Endothelial cell of umbilical vein (primary cell): ENCODE measurements around the gene MAP3K14. TPM values are rescaled to one million over a fixed set of nuclear protein-coding genes. Genes with fewer than 3 reads are reported as not detected.

Source experiments
- BruUV-seq: library from RNA; stranded (reverse); fragments of 400-500 nt; replicated peaks from 2 replicates; lab custom pipeline; 2021; lab: Mats Ljungman, UMichigan
- CTCF ChIA-PET: fragments of 300-600, 350-600 bp; sonication (Branson Sonifier 250); formaldehyde crosslinking; loops from one replicate; lab custom pipeline; 2021; ENCODE audit warnings: antibody characterized with exemption, inconsistent platforms; lab: Charles Lee
- POLR2A ChIA-PET: fragments of 300-600, 350-600 bp; sonication (Branson Sonifier 250); formaldehyde crosslinking; loops from one replicate; lab custom pipeline; 2021; ENCODE audit warnings: antibody characterized with exemption, inconsistent platforms; lab: Charles Lee
- DNase-seq: peaks from one replicate; pipeline ENCODE4 v3.0.0-alpha.2; 2011; ENCODE audit warnings: low read depth, low spot score
- FAIRE-seq: peaks from 2 replicates; lab custom pipeline; 2011; peaks lifted over from hg19 to GRCh38; lab: Jason Lieb, UNC
- H2AFZ ChIP-seq: 2 replicates; pipeline ENCODE4 v1.6.0; 2012; ENCODE audit warnings: low read depth, low read length, control low read depth, inconsistent platforms
- H3K27ac ChIP-seq: 2 replicates; pipeline ENCODE4 v1.5.1; 2011; ENCODE audit warnings: low read depth, mild to moderate bottlenecking, control low read depth, low read length, moderate library complexity; ENCODE audit not compliant: insufficient read depth
- H3K27me3 ChIP-seq, 2 experiments: 2 replicates each; pipeline versions ENCODE4 v1.6.0 to v1.6.1; 2011; ENCODE audit warnings: low read length in 2 of 2, mixed read lengths in 1 of 2; ENCODE audit not compliant: control insufficient read depth in 2 of 2, insufficient read depth in 2 of 2
- H3K36me3 ChIP-seq, 2 experiments: 2 replicates in 1 of 2; 3 replicates in 1 of 2; pipeline ENCODE4 v1.5.1; 2011; ENCODE audit warnings: low read length in 2 of 2, mild to moderate bottlenecking in 1 of 2, moderate library complexity in 1 of 2; ENCODE audit not compliant: control insufficient read depth in 2 of 2, insufficient read depth in 2 of 2; ENCODE audit errors: extremely low read depth in 1 of 2
- H3K4me1 ChIP-seq: 3 replicates; pipeline ENCODE4 v1.5.1; 2011; ENCODE audit warnings: mild to moderate bottlenecking, low read length; ENCODE audit not compliant: control insufficient read depth, insufficient read depth; ENCODE audit errors: extremely low read depth
- H3K4me2 ChIP-seq: 2 replicates; pipeline ENCODE4 v1.6.1; 2011; ENCODE audit warnings: low read length, control low read depth, mixed read lengths; ENCODE audit not compliant: insufficient read depth
- H3K4me3 ChIP-seq, 3 experiments: fragments of 200-600 bp in 1 of 3; sonication (generic), shearing (Covaris generic) in 1 of 3; replicated peaks in 1 of 3; 2 replicates each; pipeline ENCODE4 v1.5.1; 2011 to 2016; ENCODE audit warnings: control low read depth in 3 of 3, low read length in 3 of 3, mild to moderate bottlenecking in 2 of 3, inconsistent platforms in 1 of 3, low read depth in 1 of 3, moderate library complexity in 1 of 3; ENCODE audit not compliant: insufficient read depth in 1 of 3
- H3K79me2 ChIP-seq: 2 replicates; pipeline ENCODE4 v1.6.0; 2012; ENCODE audit warnings: low read length, inconsistent platforms; ENCODE audit not compliant: control insufficient read depth, insufficient read depth
- H3K9ac ChIP-seq: replicated peaks from 2 replicates; pipeline ENCODE3; 2011; ENCODE audit warnings: low read length, control low read depth; ENCODE audit not compliant: insufficient read depth; ENCODE audit errors: extremely low read depth
- H3K9me1 ChIP-seq: replicated peaks from 3 replicates; pipeline ENCODE4 v1.6.0; 2011; ENCODE audit warnings: mild to moderate bottlenecking, low read length; ENCODE audit not compliant: control insufficient read depth, insufficient read depth; ENCODE audit errors: extremely low read depth
- H3K9me3 ChIP-seq: replicated peaks from 2 replicates; pipeline ENCODE4 v1.5.1; 2012; ENCODE audit warnings: low read length, inconsistent platforms; ENCODE audit not compliant: control insufficient read depth, insufficient read depth
- H4K20me1 ChIP-seq: replicated peaks from 2 replicates; pipeline ENCODE3; 2011; ENCODE audit warnings: mild to moderate bottlenecking, low read length; ENCODE audit not compliant: control insufficient read depth, insufficient read depth; ENCODE audit errors: extremely low read depth
- FOS ChIP-seq: IDR thresholded peaks from 2 replicates; pipeline ENCODE4 v1.6.1; 2011; ENCODE audit warnings: mild to moderate bottlenecking, low read length, moderate library complexity, borderline replicate concordance; ENCODE audit not compliant: insufficient read depth
- GATA2 ChIP-seq: IDR thresholded peaks from 2 replicates; pipeline ENCODE4 v1.7.0; 2011; ENCODE audit warnings: low read depth, mild to moderate bottlenecking, moderate library complexity, mixed read lengths, low read length; ENCODE audit not compliant: insufficient read length, insufficient read depth
- MYC ChIP-seq: IDR thresholded peaks from one replicate; pipeline ENCODE4 v1.6.1; 2011; ENCODE audit warnings: mild to moderate bottlenecking, low read depth, low read length
- POLR2A ChIP-seq: IDR thresholded peaks from 2 replicates; pipeline ENCODE4 v1.6.1; 2012; ENCODE audit warnings: low read depth, mild to moderate bottlenecking, control low read depth, low read length
- POLR2AphosphoS5 ChIP-seq: IDR thresholded peaks from 2 replicates; pipeline ENCODE4 v1.6.1; 2012; ENCODE audit warnings: low read depth, mild to moderate bottlenecking, control low read depth, low read length, moderate library complexity; ENCODE audit not compliant: insufficient read depth
- dilution Hi-C: fragments of 300-500 bp; cut with MboI; formaldehyde crosslinking; loops from one replicate; pipeline ENCODE4 v1.15.0; 2019; ENCODE audit warnings: low sequenced_read_pairs; ENCODE audit not compliant: extremely low pct_ligation_motif_present
- intact Hi-C: fragments of 100-400 bp; cut with micrococcal nuclease; formaldehyde crosslinking; loops from one replicate; pipeline ENCODE4 v1.10.0; 2022
- polyA plus RNA-seq, 4 experiments: library from polyadenylated mRNA; depleted of rRNA in 3 of 4; stranded (reverse) in 3 of 4; unstranded in 1 of 4; fragments of >200 nt; gene quantifications; 2 replicates each; pipeline versions ENCODE4 v1.2.1 to v1.2.3, GENCODE V29; 2011 to 2012; ENCODE audit warnings: missing spikeins in 1 of 4
- total RNA-seq: library from RNA; stranded (reverse); gene quantifications from 2 replicates; pipeline ENCODE4 v1.2.3, GENCODE V29; 2021
- TF ChIP-seq, protein P1 (sequence below), 2 donors: IDR thresholded peaks; 1 replicate in 1 of 2; 2 replicates in 1 of 2; pipeline ENCODE4 v1.5.1; 2011; ENCODE audit warnings: low read length in 2 of 2, mild to moderate bottlenecking in 2 of 2, moderate library complexity in 2 of 2, control low read depth in 1 of 2, inconsistent platforms in 1 of 2, low read depth in 1 of 2; ENCODE audit not compliant: insufficient read depth in 1 of 2; ENCODE audit errors: extremely low read depth in 1 of 2
- TF ChIP-seq, protein P2 (sequence below): IDR thresholded peaks from 2 replicates; pipeline ENCODE4 v1.6.1; 2011; ENCODE audit not compliant: insufficient read depth, insufficient read length

The MAP3K14 gene
- total and polyA plus RNA-seq, 2 donors (not counting 3 experiments of a cell fraction or from before 2014, with no cell fraction given) = 5.4 to 9.8 TPM

DNA sequence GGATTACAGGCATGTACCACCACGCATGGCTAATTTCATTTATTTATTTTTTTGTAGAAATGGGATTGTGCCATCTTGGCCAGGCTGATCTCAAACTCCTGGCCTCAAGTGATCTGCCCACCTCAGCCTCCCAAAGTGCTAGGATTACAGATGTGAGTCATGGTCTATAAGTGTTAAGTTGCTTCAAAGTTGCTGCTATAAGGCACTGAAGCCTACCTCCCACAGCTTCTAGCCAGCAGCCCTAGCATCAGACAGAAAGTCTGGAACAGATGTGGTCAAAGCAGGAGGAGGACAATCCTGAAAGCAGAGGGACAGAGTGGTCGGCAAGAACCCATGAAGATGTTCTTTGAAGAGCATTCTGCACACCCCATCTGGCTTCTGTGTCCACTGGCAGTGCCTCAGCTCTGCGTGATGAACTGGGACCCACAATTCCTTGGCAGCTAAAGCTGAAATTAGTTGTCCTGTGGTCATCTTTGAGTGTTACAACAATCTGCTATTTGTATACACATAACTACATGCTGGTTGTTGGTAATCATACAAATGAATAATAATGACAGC is 11.2 kb downstream of the MAP3K14 start:
- ChIA-PET POLR2A (no interaction called here), CTCF (interaction anchor here (4.2 kb wide), 1 partner anchor 30 kb away, joined by 27 read pairs; no protein-coding TSS in a partner anchor)
- intact Hi-C loops (no loop called here), dilution Hi-C loops (no loop called here)
- H3K9me1 ChIP-seq = no peaks in the 10 kb centered on the region
- no TSS peak for BruUV-seq
- no peaks in the 10 kb centered on the region for H4K20me1 ChIP-seq
- no peak overlapping the region for H3K4me3 ChIP-seq
- H3K79me2 ChIP-seq = peaks cover 62% of the 10 kb centered on the region
- H3K27me3 ChIP-seq = no peaks in the 10 kb centered on the region
- H3K9me3 ChIP-seq = no peaks in the 10 kb centered on the region
- H2AFZ ChIP-seq = no peak overlapping the region
- peaks cover 0 to 5% of the 10 kb centered on the region in 2 experiments for H3K36me3 ChIP-seq
- H3K4me1 ChIP-seq = peaks cover 9% of the 10 kb centered on the region
- TF ChIP-seq, protein P1, sequence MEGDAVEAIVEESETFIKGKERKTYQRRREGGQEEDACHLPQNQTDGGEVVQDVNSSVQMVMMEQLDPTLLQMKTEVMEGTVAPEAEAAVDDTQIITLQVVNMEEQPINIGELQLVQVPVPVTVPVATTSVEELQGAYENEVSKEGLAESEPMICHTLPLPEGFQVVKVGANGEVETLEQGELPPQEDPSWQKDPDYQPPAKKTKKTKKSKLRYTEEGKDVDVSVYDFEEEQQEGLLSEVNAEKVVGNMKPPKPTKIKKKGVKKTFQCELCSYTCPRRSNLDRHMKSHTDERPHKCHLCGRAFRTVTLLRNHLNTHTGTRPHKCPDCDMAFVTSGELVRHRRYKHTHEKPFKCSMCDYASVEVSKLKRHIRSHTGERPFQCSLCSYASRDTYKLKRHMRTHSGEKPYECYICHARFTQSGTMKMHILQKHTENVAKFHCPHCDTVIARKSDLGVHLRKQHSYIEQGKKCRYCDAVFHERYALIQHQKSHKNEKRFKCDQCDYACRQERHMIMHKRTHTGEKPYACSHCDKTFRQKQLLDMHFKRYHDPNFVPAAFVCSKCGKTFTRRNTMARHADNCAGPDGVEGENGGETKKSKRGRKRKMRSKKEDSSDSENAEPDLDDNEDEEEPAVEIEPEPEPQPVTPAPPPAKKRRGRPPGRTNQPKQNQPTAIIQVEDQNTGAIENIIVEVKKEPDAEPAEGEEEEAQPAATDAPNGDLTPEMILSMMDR (IDR thresholded peaks at IDR 0.05; ENCODE audit: extremely low read depth in 1 of 2, insufficient read depth in 1 of 2, low read depth in 1 of 2, low read length in 2 of 2) = no peak
- TF ChIP-seq, protein P2, sequence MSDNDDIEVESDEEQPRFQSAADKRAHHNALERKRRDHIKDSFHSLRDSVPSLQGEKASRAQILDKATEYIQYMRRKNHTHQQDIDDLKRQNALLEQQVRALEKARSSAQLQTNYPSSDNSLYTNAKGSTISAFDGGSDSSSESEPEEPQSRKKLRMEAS = no peak
- TF ChIP-seq MYC = no peak
- TF ChIP-seq POLR2A = no peak
- TF ChIP-seq GATA2 = no peak
- no peak for TF ChIP-seq FOS
- TF ChIP-seq POLR2AphosphoS5 = no peak
- no peak overlapping the region for H3K27ac ChIP-seq
- DNase-seq (no peak), FAIRE-seq (peak; percentile 54)
- no peak overlapping the region for H3K9ac ChIP-seq
- H3K4me2 ChIP-seq = no peak overlapping the region
